Upper lobe of left lung (tissue), 4 donors: ENCODE results near the gene CDH10.

ENCODE experiments used
- EP300 ChIP-seq, 4 donors: sonication (generic); formaldehyde crosslinking; IDR thresholded peaks; one replicate each; pipeline ENCODE4 v1.5.1; 2017; ENCODE audit warnings: antibody characterized with exemption in 4 of 4, control low read depth in 2 of 4
- POLR2A ChIP-seq, 4 donors: fragments of 450-650 bp; IDR thresholded peaks; one replicate each; pipeline ENCODE4 v1.5.1; 2016 to 2017; ENCODE audit warnings: antibody characterized with exemption in 4 of 4, mild to moderate bottlenecking in 2 of 4
- POLR2AphosphoS5 ChIP-seq, 2 donors: sonication (generic); formaldehyde crosslinking; IDR thresholded peaks; one replicate each; pipeline ENCODE4 v1.5.1; 2017; ENCODE audit warnings: antibody characterized with exemption in 2 of 2
- TF ChIP-seq, protein P1 (sequence below), 6 experiments: fragments of 450-650 bp in 4 of 6; fragments of 200-600 bp in 2 of 6; sonication (generic) in 2 of 6; IDR thresholded peaks; one replicate each; pipeline ENCODE4 v1.5.1; 2016 to 2019; ENCODE audit warnings: antibody characterized with exemption in 6 of 6

- TF ChIP-seq POLR2A (IDR thresholded peaks at IDR 0.05) (no peak), POLR2AphosphoS5 (IDR thresholded peaks at IDR 0.05) (no peak), EP300 (IDR thresholded peaks at IDR 0.05) (no peak)
- TF ChIP-seq, protein P1, sequence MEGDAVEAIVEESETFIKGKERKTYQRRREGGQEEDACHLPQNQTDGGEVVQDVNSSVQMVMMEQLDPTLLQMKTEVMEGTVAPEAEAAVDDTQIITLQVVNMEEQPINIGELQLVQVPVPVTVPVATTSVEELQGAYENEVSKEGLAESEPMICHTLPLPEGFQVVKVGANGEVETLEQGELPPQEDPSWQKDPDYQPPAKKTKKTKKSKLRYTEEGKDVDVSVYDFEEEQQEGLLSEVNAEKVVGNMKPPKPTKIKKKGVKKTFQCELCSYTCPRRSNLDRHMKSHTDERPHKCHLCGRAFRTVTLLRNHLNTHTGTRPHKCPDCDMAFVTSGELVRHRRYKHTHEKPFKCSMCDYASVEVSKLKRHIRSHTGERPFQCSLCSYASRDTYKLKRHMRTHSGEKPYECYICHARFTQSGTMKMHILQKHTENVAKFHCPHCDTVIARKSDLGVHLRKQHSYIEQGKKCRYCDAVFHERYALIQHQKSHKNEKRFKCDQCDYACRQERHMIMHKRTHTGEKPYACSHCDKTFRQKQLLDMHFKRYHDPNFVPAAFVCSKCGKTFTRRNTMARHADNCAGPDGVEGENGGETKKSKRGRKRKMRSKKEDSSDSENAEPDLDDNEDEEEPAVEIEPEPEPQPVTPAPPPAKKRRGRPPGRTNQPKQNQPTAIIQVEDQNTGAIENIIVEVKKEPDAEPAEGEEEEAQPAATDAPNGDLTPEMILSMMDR (IDR thresholded peaks at IDR 0.05) = no peak
Measured at GRCh38 chr5:24632353-24632752, 12.4 kb downstream of the CDH10 start.
